Body of pancreas (tissue), 4 donors: Measurements from ENCODE around the gene MRTFA. TPM values are rescaled to one million over a fixed set of nuclear protein-coding genes. Genes with fewer than 3 reads are reported as not detected.

Experiments
- ATAC-seq: fragments of 150-250 bp; one replicate; pipeline ENCODE4 v1.9.1; 2016
- DNase-seq, 4 donors: peaks; one replicate each; pipeline ENCODE4 v3.0.0-alpha.2; 2019
- H3K27ac ChIP-seq, 4 donors: fragments of 200-600 bp; sonication (generic); 1 replicate in 3 of 4; 2 replicates in 1 of 4; pipeline versions ENCODE4 v1.5.1 to v1.6.1; 2016 to 2019; ENCODE audit warnings: mild to moderate bottlenecking in 1 of 4, mixed read lengths in 1 of 4, moderate library complexity in 1 of 4
- H3K27me3 ChIP-seq, 2 donors: fragments of 200-600 bp; sonication (generic); one replicate each; pipeline ENCODE4 v1.6.0; 2016; ENCODE audit warnings: mild to moderate bottlenecking in 1 of 2
- H3K36me3 ChIP-seq, 2 donors: fragments of 200-600 bp; sonication (generic); replicated peaks in 1 of 2; 2 replicates each; pipeline ENCODE4 v1.5.1; 2016; ENCODE audit warnings: low read depth in 2 of 2; ENCODE audit not compliant: insufficient read depth in 1 of 2
- H3K4me1 ChIP-seq: fragments of 200-600 bp; sonication (generic); one replicate; pipeline ENCODE4 v1.6.0; 2016
- H3K4me3 ChIP-seq, 2 donors: fragments of 200-600 bp; sonication (generic); 1 replicate in 1 of 2; 2 replicates in 1 of 2; pipeline ENCODE4 v1.5.1; 2016 to 2019
- H3K9me3 ChIP-seq, 3 donors: fragments of 200-600 bp; sonication (generic); 1 replicate in 2 of 3; 2 replicates in 1 of 3; pipeline ENCODE4 v1.5.1; 2016
- CTCF ChIP-seq, 7 experiments: fragments of 450-650 bp in 4 of 7; fragments of 200-600 bp in 3 of 7; sonication (generic) in 3 of 7; IDR thresholded peaks; one replicate each; pipeline ENCODE4 v1.5.1; 2016 to 2019; ENCODE audit warnings: antibody characterized with exemption in 7 of 7
- POLR2A ChIP-seq, 3 donors: fragments of 450-650 bp; IDR thresholded peaks; one replicate each; pipeline ENCODE4 v1.6.1; 2016; ENCODE audit warnings: antibody characterized with exemption in 3 of 3, mild to moderate bottlenecking in 2 of 3
- WGBS, 2 donors: methylation state at CpG; one replicate each; pipeline ENCODE4 v1.1.5; 2017; 5-methylcytosine and 5-hydroxymethylcytosine counted together
- intact Hi-C: fragments of 100-400 bp; cut with DNase I; formaldehyde crosslinking; loops from one replicate; pipeline ENCODE4 v1.15.1; 2023
- total RNA-seq, 2 donors: library from RNA; depleted of rRNA; stranded (reverse); fragments of >200 nt; gene quantifications; one replicate each; pipeline ENCODE4 v1.1.0, GENCODE V29; 2016

MRTFA gene
- total RNA-seq, 2 donors from 2014 or later, result 47.0 to 71.5 TPM

GRCh38 chr22:40616578-40616977 lies 19.9 kb downstream of the MRTFA start:
- TF ChIP-seq POLR2A (IDR thresholded peaks at IDR 0.05), result no peak
- TF ChIP-seq CTCF (IDR thresholded peaks at IDR 0.05), result no peak
- ATAC-seq, result no peak
- DNase-seq, result no peak
- intact Hi-C loops, result no loop called here
- Histone ChIP-seq H3K9me3 (no peaks in the 10 kb centered on the region), H3K4me1 (peaks cover 19% of the 10 kb centered on the region), H3K36me3 (no peaks in the 10 kb centered on the region), H3K27me3 (no peaks in the 10 kb centered on the region), H3K27ac (no peak overlapping the region), H3K4me3 (no peak overlapping the region)
- 79% methylated on average over 5 of the region's 5 CpGs for WGBS, 2 donors

- Histone ChIP-seq H3K4me1 (peaks cover 32% of the 10 kb centered on the region), H3K27me3 (no peaks in the 10 kb centered on the region), H3K4me3 (no peak overlapping the region), H3K36me3 (no peaks in the 10 kb centered on the region), H3K27ac (no peak overlapping the region), H3K9me3 (no peaks in the 10 kb centered on the region)
- intact Hi-C loops, result no loop called here
- TF ChIP-seq POLR2A (IDR thresholded peaks at IDR 0.05) (no peak), CTCF (IDR thresholded peaks at IDR 0.05) (no peak)
- no peak for ATAC-seq
- no peak for DNase-seq
Measured at GRCh38 chr22:40613067-40613466, 23.5 kb downstream of the MRTFA start.

GRCh38 chr22:40612291-40612751 lies 24.2 kb downstream of the MRTFA start:
- TF ChIP-seq CTCF (IDR thresholded peaks at IDR 0.05) (no peak), POLR2A (IDR thresholded peaks at IDR 0.05) (no peak)
- ATAC-seq (peak; percentile 27), DNase-seq (no peak)
- Histone ChIP-seq H3K27me3 (no peaks in the 10 kb centered on the region), H3K4me3 (no peak overlapping the region), H3K4me1 (peaks cover 35% of the 10 kb centered on the region), H3K36me3 (no peaks in the 10 kb centered on the region), H3K27ac (no peak overlapping the region), H3K9me3 (no peaks in the 10 kb centered on the region)
- intact Hi-C loops, result no loop called here
- WGBS, 2 donors, result 27 to 36% methylated on average over 4 of the region's 4 CpGs

- Histone ChIP-seq H3K9me3 (no peaks in the 10 kb centered on the region), H3K27me3 (no peaks in the 10 kb centered on the region), H3K4me3 (no peak overlapping the region), H3K4me1 (peaks cover 42% of the 10 kb centered on the region), H3K27ac (no peak overlapping the region), H3K36me3 (no peaks in the 10 kb centered on the region)
- ATAC-seq (no peak), DNase-seq (no peak)
- TF ChIP-seq POLR2A (IDR thresholded peaks at IDR 0.05), result no peak
- no peak for TF ChIP-seq CTCF (IDR thresholded peaks at IDR 0.05)
- intact Hi-C loops, result no loop called here
Measured at GRCh38 chr22:40611606-40612005, 24.9 kb downstream of the MRTFA start.

GRCh38 chr22:40610329-40610850 lies 26.1 kb downstream of the MRTFA start:
- intact Hi-C loops, result no loop called here
- WGBS, 2 donors, result 81 to 85% methylated on average over 1 of the region's 1 CpG
- Histone ChIP-seq H3K27ac (no peak overlapping the region), H3K4me1 (peaks cover 55% of the 10 kb centered on the region), H3K27me3 (no peaks in the 10 kb centered on the region), H3K9me3 (no peaks in the 10 kb centered on the region), H3K36me3 (no peaks in the 10 kb centered on the region), H3K4me3 (no peak overlapping the region)
- TF ChIP-seq POLR2A (IDR thresholded peaks at IDR 0.05) (no peak), CTCF (IDR thresholded peaks at IDR 0.05) (no peak)
- ATAC-seq, result no peak
- no peak for DNase-seq
